ENCODE data around the gene SNRPD2. TPM values are rescaled to one million over a fixed set of nuclear protein-coding genes. Genes with fewer than 3 reads are reported as not detected.

Gene SNRPD2
- total RNA-seq, 4 donors from 2014 or later = 104 to 194 (median 148) TPM

- no peak for DNase-seq (ENCODE audit: low spot score)
- ATAC-seq (ENCODE audit: low FRiP score) = peak; percentile 49
- no peak for TF ChIP-seq CTCF (IDR thresholded peaks at IDR 0.05)
Observed at GRCh38 chr19:45676851-45677263, 14.9 kb downstream of the SNRPD2 start.

GRCh38 chr19:45674946-45675345, 16.8 kb downstream of the SNRPD2 start:
- DNase-seq (ENCODE audit: low spot score) (no peak), ATAC-seq (ENCODE audit: low FRiP score) (no peak)
- TF ChIP-seq CTCF (IDR thresholded peaks at IDR 0.05) = no peak

DNA sequence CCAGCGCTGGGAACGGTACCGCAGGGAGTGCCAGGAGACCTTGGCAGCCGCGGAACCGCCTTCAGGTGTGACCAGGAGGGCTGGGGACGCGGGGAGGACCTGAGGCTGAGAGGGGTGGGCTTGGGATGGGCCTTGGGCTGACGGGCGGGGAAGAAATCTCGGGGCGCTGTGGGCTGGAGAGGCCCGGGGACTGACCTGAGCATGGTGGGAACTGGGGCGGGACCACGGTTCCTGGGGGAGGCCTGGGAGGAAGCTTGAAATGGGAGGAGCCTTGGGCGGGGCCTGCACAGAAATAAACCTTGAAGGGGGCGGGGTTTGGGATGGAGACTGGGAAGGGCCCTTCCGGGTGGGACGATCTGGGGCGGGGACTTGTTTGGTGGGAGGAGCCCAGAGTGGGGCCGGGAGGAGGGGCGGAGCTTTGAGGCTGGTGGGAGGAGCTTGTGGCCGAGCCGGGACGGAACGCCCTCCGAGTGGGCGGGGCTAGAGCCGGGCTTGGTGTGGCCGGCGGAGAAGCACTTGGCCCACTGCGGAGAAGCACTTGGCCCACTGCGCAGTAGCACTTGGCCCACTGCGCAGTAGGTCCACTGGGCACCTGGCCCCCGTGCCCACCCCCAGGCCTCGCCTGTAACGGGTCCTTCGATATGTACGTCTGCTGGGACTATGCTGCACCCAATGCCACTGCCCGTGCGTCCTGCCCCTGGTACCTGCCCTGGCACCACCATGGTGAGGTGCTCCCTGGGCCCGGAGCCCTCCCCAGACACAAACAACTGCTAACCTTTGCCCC, 20.9 kb downstream of the SNRPD2 start:
- ATAC-seq (ENCODE audit: low FRiP score) (peak; percentile 82), DNase-seq (ENCODE audit: low spot score) (peak; percentile 48)
- TF ChIP-seq CTCF (IDR thresholded peaks at IDR 0.05) = no peak

DNA sequence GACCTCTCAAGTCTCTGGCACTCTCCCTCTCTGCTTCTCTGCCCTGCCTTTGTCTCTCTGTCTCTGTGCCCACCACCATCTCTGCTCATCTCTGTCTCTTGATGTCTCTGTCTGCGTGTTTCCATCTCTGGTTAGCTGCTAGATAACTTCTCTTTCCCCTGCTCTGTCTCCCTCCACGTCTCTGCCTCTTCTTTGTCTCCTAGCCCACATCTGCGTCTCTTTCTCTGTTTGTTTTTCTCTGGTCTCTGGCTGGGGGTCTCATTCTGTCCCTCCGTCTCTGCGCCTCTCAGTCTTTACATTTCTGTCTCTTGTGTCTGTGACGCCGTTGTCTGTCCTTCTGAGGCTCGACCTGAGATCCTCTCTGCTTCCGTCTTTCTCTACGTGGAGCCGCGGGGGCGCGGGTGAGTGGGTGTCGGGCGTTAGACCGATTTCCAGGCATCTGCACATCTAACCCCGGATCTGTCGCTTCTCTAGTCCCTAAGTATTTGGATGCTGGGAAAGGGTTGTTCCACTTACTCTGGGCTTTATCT, 23.3 kb downstream of the SNRPD2 start:
- no peak for TF ChIP-seq CTCF (IDR thresholded peaks at IDR 0.05)
- DNase-seq (ENCODE audit: low spot score) (no peak), ATAC-seq (ENCODE audit: low FRiP score) (no peak)

DNA sequence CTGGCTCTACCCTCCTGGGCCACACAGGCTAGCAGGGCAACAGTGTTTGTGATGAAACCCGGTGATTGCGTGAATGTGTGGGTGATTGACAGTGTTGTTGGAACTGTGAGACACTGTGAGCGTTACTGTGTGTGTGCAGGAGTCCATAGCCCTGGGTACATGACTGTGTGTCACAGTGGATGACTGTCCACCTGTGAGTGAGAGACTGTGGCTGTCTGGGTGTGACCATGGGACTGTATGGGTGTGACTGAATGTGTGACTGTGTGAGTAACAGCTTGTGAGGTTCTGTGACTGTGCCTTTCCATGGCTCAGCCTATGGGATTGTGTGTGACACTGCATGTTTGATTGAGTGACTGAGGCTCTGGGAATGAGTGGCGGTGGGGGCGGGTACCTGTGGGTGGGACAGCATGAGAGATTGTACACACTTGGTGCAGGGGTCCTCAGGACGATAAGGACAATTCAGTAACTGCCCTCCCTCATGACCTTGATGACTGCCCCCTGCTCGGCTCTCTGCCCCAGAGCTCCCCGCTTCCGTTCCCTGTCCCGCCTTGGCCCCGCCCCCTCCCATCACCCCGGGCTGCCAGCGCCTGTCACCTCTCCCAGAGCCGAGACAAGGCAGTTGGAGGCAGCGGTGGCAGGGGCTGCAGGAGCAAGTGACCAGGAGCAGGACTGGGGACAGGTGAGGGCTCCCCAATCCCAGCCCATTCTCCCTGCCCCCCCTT, 24.0 kb downstream of the SNRPD2 start, which contains the start of gene GIPR:
GIPR (plus strand) TSS at position 602 of the 722 bp plus-strand sequence. CDS start 1,300 bp downstream, outside the sequence.
- DNase-seq (ENCODE audit: low spot score) (no peak), ATAC-seq (ENCODE audit: low FRiP score) (no peak)
- TF ChIP-seq CTCF (IDR thresholded peaks at IDR 0.05) = no peak

GRCh38 chr19:45664575-45664974, 27.2 kb downstream of the SNRPD2 start:
- TF ChIP-seq CTCF (IDR thresholded peaks at IDR 0.05) = no peak
- ATAC-seq (ENCODE audit: low FRiP score) (no peak), DNase-seq (ENCODE audit: low spot score) (no peak)
